Effector memory CD4-positive, alpha-beta T cell (primary cell): ENCODE data around the gene GCC1.
"Not testable (repeated sequence)": the region's sequence is repeated elsewhere in the genome, so short reads cannot be mapped to it uniquely, and the experiment has no call there.

Experiments
- DNase-seq, 3 donors: peaks; one replicate each; pipeline ENCODE4 v3.0.0-alpha.2; 2020
- H3K27ac ChIP-seq: 2 replicates; pipeline ENCODE4 v1.7.0; 2013; ENCODE audit warnings: mild to moderate bottlenecking, low read length, moderate library complexity; ENCODE audit not compliant: insufficient read depth, poor library complexity, severe bottlenecking
- H3K27me3 ChIP-seq: replicated peaks from 2 replicates; pipeline ENCODE4 v1.7.0; 2013; ENCODE audit warnings: mild to moderate bottlenecking, low read length; ENCODE audit not compliant: insufficient read depth, control insufficient read depth, poor library complexity, severe bottlenecking
- H3K36me3 ChIP-seq: 2 replicates; pipeline ENCODE4 v1.7.0; 2013; ENCODE audit warnings: mild to moderate bottlenecking, low read length, moderate library complexity; ENCODE audit not compliant: control insufficient read depth, insufficient read depth
- H3K4me1 ChIP-seq: 2 replicates; pipeline ENCODE4 v1.7.0; 2013; ENCODE audit warnings: low read length, mild to moderate bottlenecking; ENCODE audit not compliant: control insufficient read depth, insufficient read depth, poor library complexity, severe bottlenecking
- H3K4me3 ChIP-seq: 2 replicates; pipeline ENCODE4 v1.7.0; 2013; ENCODE audit warnings: low read length, low read depth, mild to moderate bottlenecking; ENCODE audit not compliant: insufficient read depth, poor library complexity, severe bottlenecking
- H3K9me3 ChIP-seq: 2 replicates; pipeline ENCODE4 v1.7.0; 2013; ENCODE audit warnings: mild to moderate bottlenecking, low read length, moderate library complexity; ENCODE audit not compliant: control insufficient read depth

The GCC1 gene

GRCh38 chr7:127541548-127541947 is 43.8 kb downstream of the GCC1 start:
- no peak for DNase-seq

GRCh38 chr7:127540461-127540860 is 44.9 kb downstream of the GCC1 start:
- not testable (repeated sequence) for DNase-seq, H3K9me3 ChIP-seq, H3K27ac ChIP-seq, H3K27me3 ChIP-seq, H3K4me3 ChIP-seq, H3K36me3 ChIP-seq, H3K4me1 ChIP-seq

More at GRCh38 chr7:127541548-127541947, 43.8 kb downstream of the GCC1 start:
- H3K27ac ChIP-seq, result no peak overlapping the region
- H3K27me3 ChIP-seq, result no peaks in the 10 kb centered on the region
- no peaks in the 10 kb centered on the region for H3K4me1 ChIP-seq
- H3K9me3 ChIP-seq, result no peaks in the 10 kb centered on the region
- H3K4me3 ChIP-seq, result no peak overlapping the region
- no peaks in the 10 kb centered on the region for H3K36me3 ChIP-seq

GRCh38 chr7:127539116-127539515 is 46.3 kb downstream of the GCC1 start:
- no peak overlapping the region for H3K4me3 ChIP-seq
- no peak for DNase-seq
- no peaks in the 10 kb centered on the region for H3K4me1 ChIP-seq
- H3K36me3 ChIP-seq, result no peaks in the 10 kb centered on the region
- H3K9me3 ChIP-seq, result no peaks in the 10 kb centered on the region
- H3K27ac ChIP-seq, result no peak overlapping the region
- H3K27me3 ChIP-seq, result no peaks in the 10 kb centered on the region

GRCh38 chr7:127536741-127537140 is 48.7 kb downstream of the GCC1 start:
- Histone ChIP-seq H3K4me1 (no peaks in the 10 kb centered on the region), H3K27me3 (no peaks in the 10 kb centered on the region), H3K9me3 (no peaks in the 10 kb centered on the region), H3K4me3 (no peak overlapping the region), H3K36me3 (no peaks in the 10 kb centered on the region), H3K27ac (no peak overlapping the region)
- no peak for DNase-seq

GRCh38 chr7:127536394-127536691 is 49.1 kb downstream of the GCC1 start:
- Histone ChIP-seq H3K9me3 (no peaks in the 10 kb centered on the region), H3K36me3 (no peaks in the 10 kb centered on the region), H3K4me1 (no peaks in the 10 kb centered on the region), H3K27ac (no peak overlapping the region), H3K27me3 (no peaks in the 10 kb centered on the region), H3K4me3 (no peak overlapping the region)
- no peak for DNase-seq

GRCh38 chr7:127535546-127536393 is 49.6 kb downstream of the GCC1 start:
- DNase-seq, result no peak
- Histone ChIP-seq H3K36me3 (no peaks in the 10 kb centered on the region), H3K4me3 (no peak overlapping the region), H3K27ac (no peak overlapping the region), H3K27me3 (no peaks in the 10 kb centered on the region), H3K4me1 (no peaks in the 10 kb centered on the region), H3K9me3 (no peaks in the 10 kb centered on the region)

- Histone ChIP-seq H3K36me3 (no peaks in the 10 kb centered on the region), H3K27ac (no peak overlapping the region), H3K4me1 (no peaks in the 10 kb centered on the region), H3K27me3 (no peaks in the 10 kb centered on the region), H3K9me3 (no peaks in the 10 kb centered on the region), H3K4me3 (no peak overlapping the region)
- DNase-seq, result no peak
Observed at GRCh38 chr7:127534636-127535035, 50.8 kb downstream of the GCC1 start.

- Histone ChIP-seq H3K36me3 (no peaks in the 10 kb centered on the region), H3K4me3 (no peak overlapping the region), H3K9me3 (no peaks in the 10 kb centered on the region), H3K4me1 (no peaks in the 10 kb centered on the region), H3K27ac (no peak overlapping the region), H3K27me3 (no peaks in the 10 kb centered on the region)
- DNase-seq, result no peak
Observed at GRCh38 chr7:127532736-127533135, 52.7 kb downstream of the GCC1 start.

GRCh38 chr7:127532151-127532550 is 53.2 kb downstream of the GCC1 start:
- H3K27me3 ChIP-seq, result no peaks in the 10 kb centered on the region
- no peaks in the 10 kb centered on the region for H3K4me1 ChIP-seq
- H3K4me3 ChIP-seq, result no peak overlapping the region
- no peaks in the 10 kb centered on the region for H3K9me3 ChIP-seq
- H3K27ac ChIP-seq, result no peak overlapping the region
- H3K36me3 ChIP-seq, result no peaks in the 10 kb centered on the region
- DNase-seq, result no peak
